DOHH2 (cell line): Measurements from ENCODE around the gene VWC2.

Source experiments
- H3F3A ChIP-seq: fragments of 200-600 bp; sonication (generic), shearing (Covaris generic); 2 replicates; pipeline ENCODE4 v1.6.0; 2016; ENCODE audit warnings: antibody characterized with exemption, mild to moderate bottlenecking; ENCODE audit not compliant: control insufficient read depth, insufficient read depth
- H3K27ac ChIP-seq: fragments of 200-600 bp; sonication (generic); 2 replicates; pipeline ENCODE4 v1.5.1; 2014; ENCODE audit warnings: low read depth, mild to moderate bottlenecking, low read length, moderate library complexity
- H3K27me3 ChIP-seq: fragments of 200-600 bp; sonication (generic); 2 replicates; pipeline ENCODE4 v1.6.1; 2014; ENCODE audit warnings: mild to moderate bottlenecking, low read length, mixed read lengths; ENCODE audit not compliant: control insufficient read depth
- H3K36me3 ChIP-seq: fragments of 200-600 bp; sonication (generic); 2 replicates; pipeline ENCODE4 v1.6.1; 2014; ENCODE audit warnings: mild to moderate bottlenecking, low read length, moderate library complexity, mixed read lengths; ENCODE audit not compliant: control insufficient read depth
- H3K4me1 ChIP-seq: fragments of 200-600 bp; sonication (generic); 2 replicates; pipeline ENCODE4 v1.6.1; 2014; ENCODE audit warnings: mild to moderate bottlenecking, low read length, mixed read lengths; ENCODE audit not compliant: control insufficient read depth
- H3K4me2 ChIP-seq: fragments of 200-600 bp; sonication (generic); 2 replicates; pipeline ENCODE4 v1.6.0; 2014; ENCODE audit warnings: mild to moderate bottlenecking, low read length, moderate library complexity
- H3K4me3 ChIP-seq: fragments of 200-600 bp; sonication (generic); 2 replicates; pipeline ENCODE4 v1.5.1; 2014; ENCODE audit warnings: mild to moderate bottlenecking, low read length, mixed read lengths
- H3K79me2 ChIP-seq: fragments of 200-600 bp; sonication (generic); 2 replicates; pipeline ENCODE4 v1.6.1; 2014; ENCODE audit warnings: mild to moderate bottlenecking, low read length, mixed read lengths; ENCODE audit not compliant: control insufficient read depth
- H3K9me2 ChIP-seq: fragments of 200-600 bp; sonication (generic); replicated peaks from 2 replicates; pipeline ENCODE4 v1.6.1; 2014; ENCODE audit warnings: mild to moderate bottlenecking, low read length, mixed read lengths; ENCODE audit not compliant: control insufficient read depth
- H3K9me3 ChIP-seq: fragments of 200-600 bp; sonication (generic); 2 replicates; pipeline ENCODE4 v1.6.1; 2014; ENCODE audit warnings: antibody characterized with exemption, low read length, mixed read lengths; ENCODE audit not compliant: control insufficient read depth, insufficient read depth
- H4K20me1 ChIP-seq: fragments of 200-600 bp; sonication (generic); 2 replicates; pipeline ENCODE4 v1.6.0; 2014; ENCODE audit warnings: low read depth, mild to moderate bottlenecking, antibody characterized with exemption, low read length, moderate library complexity; ENCODE audit not compliant: control insufficient read depth, insufficient read depth
- EZH2phosphoT487 ChIP-seq: fragments of 200-600 bp; sonication (generic); IDR thresholded peaks from 2 replicates; pipeline ENCODE4 v1.6.1; 2017; ENCODE audit warnings: borderline replicate concordance, mild to moderate bottlenecking, antibody characterized with exemption, low read length, moderate library complexity, mixed read lengths
- TF ChIP-seq, protein P1 (sequence below): fragments of 200-600 bp; sonication (generic); IDR thresholded peaks from one replicate; pipeline ENCODE4 v1.5.1; 2014; ENCODE audit warnings: antibody characterized with exemption, mild to moderate bottlenecking, low read depth, low read length; ENCODE audit not compliant: poor library complexity, severe bottlenecking

VWC2 gene

DNA sequence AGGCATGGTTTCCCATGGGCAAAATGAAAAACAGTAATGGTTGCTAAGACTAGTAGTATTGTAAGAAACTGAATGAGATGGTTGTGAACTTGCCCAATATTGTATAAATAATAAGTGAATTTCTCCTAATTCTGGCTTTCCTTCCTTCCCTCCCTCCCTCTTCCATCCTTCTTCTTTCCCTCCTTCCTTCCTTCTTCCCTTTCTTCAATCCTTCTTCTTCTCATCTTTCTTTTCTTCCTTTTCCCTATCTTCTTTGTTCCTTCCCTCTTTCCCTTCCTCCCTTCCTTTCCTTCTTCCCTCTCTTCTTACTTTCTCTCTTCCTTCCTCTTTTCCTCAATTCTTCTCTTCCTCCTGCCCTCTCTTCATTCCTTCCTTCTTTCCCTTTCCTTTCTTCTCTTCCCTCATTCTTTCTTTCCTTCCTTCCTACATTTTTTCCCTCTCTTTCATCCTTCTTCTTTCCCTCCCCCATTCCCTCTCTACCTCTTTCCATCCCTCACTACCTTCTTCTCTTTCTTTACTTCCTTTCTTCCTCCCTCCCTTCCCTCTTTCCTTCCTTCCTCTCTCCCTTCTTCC lies 4.1 kb upstream of the VWC2 start:
- no peaks in the 10 kb centered on the region for H3K79me2 ChIP-seq
- no peaks in the 10 kb centered on the region for H3K36me3 ChIP-seq
- H3K27ac ChIP-seq, result no peak overlapping the region
- H3K27me3 ChIP-seq, result peaks cover 6% of the 10 kb centered on the region; the same call in 1 of the 2 replicates
- no peaks in the 10 kb centered on the region for H4K20me1 ChIP-seq
- no peaks in the 10 kb centered on the region for H3F3A ChIP-seq
- peaks cover 45% of the 10 kb centered on the region for H3K4me1 ChIP-seq
- no peak overlapping the region for H3K4me2 ChIP-seq
- no peak overlapping the region for H3K4me3 ChIP-seq
- peaks cover 7% of the 10 kb centered on the region; the same call in 1 of the 2 replicates for H3K9me3 ChIP-seq
- TF ChIP-seq, protein P1, sequence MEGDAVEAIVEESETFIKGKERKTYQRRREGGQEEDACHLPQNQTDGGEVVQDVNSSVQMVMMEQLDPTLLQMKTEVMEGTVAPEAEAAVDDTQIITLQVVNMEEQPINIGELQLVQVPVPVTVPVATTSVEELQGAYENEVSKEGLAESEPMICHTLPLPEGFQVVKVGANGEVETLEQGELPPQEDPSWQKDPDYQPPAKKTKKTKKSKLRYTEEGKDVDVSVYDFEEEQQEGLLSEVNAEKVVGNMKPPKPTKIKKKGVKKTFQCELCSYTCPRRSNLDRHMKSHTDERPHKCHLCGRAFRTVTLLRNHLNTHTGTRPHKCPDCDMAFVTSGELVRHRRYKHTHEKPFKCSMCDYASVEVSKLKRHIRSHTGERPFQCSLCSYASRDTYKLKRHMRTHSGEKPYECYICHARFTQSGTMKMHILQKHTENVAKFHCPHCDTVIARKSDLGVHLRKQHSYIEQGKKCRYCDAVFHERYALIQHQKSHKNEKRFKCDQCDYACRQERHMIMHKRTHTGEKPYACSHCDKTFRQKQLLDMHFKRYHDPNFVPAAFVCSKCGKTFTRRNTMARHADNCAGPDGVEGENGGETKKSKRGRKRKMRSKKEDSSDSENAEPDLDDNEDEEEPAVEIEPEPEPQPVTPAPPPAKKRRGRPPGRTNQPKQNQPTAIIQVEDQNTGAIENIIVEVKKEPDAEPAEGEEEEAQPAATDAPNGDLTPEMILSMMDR, result no peak
- TF ChIP-seq EZH2phosphoT487, result no peak
- no peaks in the 10 kb centered on the region for H3K9me2 ChIP-seq

DNA sequence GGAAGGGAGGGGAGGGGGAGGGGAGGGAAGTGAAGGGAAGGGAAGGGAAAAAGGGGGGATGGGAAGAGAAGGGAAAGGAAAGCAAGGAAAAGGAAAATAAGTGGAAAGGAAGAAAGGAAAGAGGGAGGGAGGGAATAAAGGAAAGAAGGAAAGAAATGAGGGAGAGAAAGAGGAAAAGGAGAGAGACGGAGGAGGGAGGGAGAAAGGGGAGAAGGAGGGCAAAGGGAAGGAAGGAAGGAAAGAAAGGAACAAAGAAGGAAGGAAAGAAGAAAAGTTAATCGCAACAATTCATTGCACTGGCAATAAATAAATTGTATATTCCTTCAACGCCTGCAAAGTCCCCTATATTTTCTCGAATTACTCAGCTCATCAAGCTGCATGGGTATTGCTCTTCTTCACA lies 2.6 kb upstream of the VWC2 start:
- Histone ChIP-seq H3K79me2 (no peaks in the 10 kb centered on the region), H3K4me3 (no peak overlapping the region), H3K4me2 (no peak overlapping the region), H4K20me1 (no peaks in the 10 kb centered on the region), H3F3A (no peaks in the 10 kb centered on the region), H3K27ac (no peak overlapping the region), H3K27me3 (peaks cover 6% of the 10 kb centered on the region; the same call in 1 of the 2 replicates), H3K36me3 (no peaks in the 10 kb centered on the region), H3K9me3 (peaks cover 13% of the 10 kb centered on the region; the same call in 1 of the 2 replicates), H3K9me2 (no peaks in the 10 kb centered on the region), H3K4me1 (peaks cover 41% of the 10 kb centered on the region)
- no peak for TF ChIP-seq EZH2phosphoT487
- TF ChIP-seq, protein P1, result no peak

DNA sequence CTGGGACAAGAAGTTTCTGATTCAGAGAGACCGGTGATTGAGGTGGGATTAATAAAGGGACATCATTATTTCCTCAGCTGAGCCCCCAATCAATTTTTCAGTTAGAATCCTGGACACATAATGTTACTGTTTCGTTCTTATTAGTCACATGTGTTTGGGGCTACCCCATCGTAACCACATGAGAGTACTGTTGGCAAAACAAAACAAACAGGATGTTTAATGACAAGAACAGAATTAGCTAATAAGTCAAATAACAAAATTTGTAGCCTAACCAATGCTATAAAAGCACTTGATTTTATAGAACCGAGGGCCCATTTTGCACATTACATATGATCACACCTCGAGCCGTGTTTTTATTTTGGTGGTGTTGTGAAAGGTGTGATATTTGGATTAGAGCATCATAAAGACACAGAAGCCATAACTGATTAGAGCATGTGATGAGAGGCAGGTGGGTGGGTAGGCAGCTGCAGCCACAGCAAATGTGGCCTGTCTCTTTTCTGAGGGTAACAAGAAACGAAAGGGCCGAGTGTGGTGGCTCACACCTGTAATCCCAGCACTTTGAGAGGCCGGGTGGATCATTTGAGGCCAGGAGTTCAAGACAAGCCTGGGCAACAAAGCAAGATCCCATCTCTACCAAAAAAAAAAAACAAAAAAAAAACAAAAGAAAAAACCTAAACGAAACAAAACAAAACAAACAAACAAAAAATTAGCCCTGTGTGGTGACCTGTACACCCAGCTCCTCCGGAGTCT lies 1.8 kb upstream of the VWC2 start:
- H3K4me1 ChIP-seq, result peaks cover 33% of the 10 kb centered on the region
- no peaks in the 10 kb centered on the region for H3K79me2 ChIP-seq
- H3K9me2 ChIP-seq, result no peaks in the 10 kb centered on the region; the same call in 1 of the 2 replicates
- peaks cover 13% of the 10 kb centered on the region; the same call in 1 of the 2 replicates for H3K9me3 ChIP-seq
- H3K4me2 ChIP-seq, result no peak overlapping the region
- H4K20me1 ChIP-seq, result no peaks in the 10 kb centered on the region
- no peaks in the 10 kb centered on the region for H3F3A ChIP-seq
- no peak overlapping the region for H3K27ac ChIP-seq
- no peak for TF ChIP-seq EZH2phosphoT487
- TF ChIP-seq, protein P1, result no peak
- no peak overlapping the region for H3K4me3 ChIP-seq
- peaks cover 6% of the 10 kb centered on the region; the same call in 1 of the 2 replicates for H3K27me3 ChIP-seq
- no peaks in the 10 kb centered on the region for H3K36me3 ChIP-seq
